ENCODE results near the gene TULP3. TPM values are rescaled to one million over a fixed set of nuclear protein-coding genes. Genes with fewer than 3 reads are reported as not detected.
A peak's percentile ranks its signal among the peaks of the same experiment; 100 is the strongest.

TULP3 gene
- polyA plus RNA-seq, 10 donors, result 23.3 to 34.6 (median 25.8) TPM

GRCh38 chr12:2925322-2925995 is 34.8 kb downstream of the TULP3 start:
- DNase-seq, result no peak

- no peak for DNase-seq
Measured at GRCh38 chr12:2930865-2931264, 40.2 kb downstream of the TULP3 start.

GRCh38 chr12:2933586-2933985 is 42.9 kb downstream of the TULP3 start:
- no peak for DNase-seq

- DNase-seq, result no peak
Measured at GRCh38 chr12:2934371-2934770, 43.7 kb downstream of the TULP3 start.

GRCh38 chr12:2936301-2936700 is 45.6 kb downstream of the TULP3 start:
- DNase-seq, result no peak

GRCh38 chr12:2937500-2937899 is 46.8 kb downstream of the TULP3 start:
- DNase-seq, result no peak

GRCh38 chr12:2939191-2939590 is 48.5 kb downstream of the TULP3 start:
- DNase-seq, result no peak

GRCh38 chr12:2940564-2940963 is 49.9 kb downstream of the TULP3 start:
- peak in 1 of 3 donors; percentile 23 for DNase-seq

GRCh38 chr12:2941524-2941923 is 50.8 kb downstream of the TULP3 start:
- DNase-seq, result no peak

- DNase-seq, result peak in 1 of 3 donors; percentile 30
Measured at GRCh38 chr12:2944401-2945047, 53.8 kb downstream of the TULP3 start.

- DNase-seq, result no peak
Measured at GRCh38 chr12:2949411-2949810, 58.7 kb downstream of the TULP3 start.

GRCh38 chr12:2955888-2956287 is 65.2 kb downstream of the TULP3 start:
- DNase-seq, result no peak

- no peak for DNase-seq
Measured at GRCh38 chr12:2957816-2958431, 67.2 kb downstream of the TULP3 start.

GRCh38 chr12:2958432-2959191 is 67.9 kb downstream of the TULP3 start:
- DNase-seq, result peak in 2 of 3 donors; percentile 45 to 65

- peak; percentile 67 to 83 (median 72) for DNase-seq
Measured at GRCh38 chr12:2959192-2959504, 68.5 kb downstream of the TULP3 start, which contains the start of gene TEAD4. Gene TEAD4 (plus strand): TSS chr12:2959397.

GRCh38 chr12:2959505-2960389 is 69.1 kb downstream of the TULP3 start:
- DNase-seq, result peak; percentile 43 to 69 (median 59)

GRCh38 chr12:2960390-2960956 is 69.8 kb downstream of the TULP3 start:
- peak in 1 of 3 donors; percentile 29 for DNase-seq

- peak in 1 of 3 donors; percentile 18 for DNase-seq
Measured at GRCh38 chr12:2960996-2961616, 70.4 kb downstream of the TULP3 start.

GRCh38 chr12:2961705-2962104 is 71.0 kb downstream of the TULP3 start:
- no peak for DNase-seq

- peak in 2 of 3 donors; percentile 24 to 51 for DNase-seq
Measured at GRCh38 chr12:2963154-2963759, 72.6 kb downstream of the TULP3 start.

All from muscle of back (tissue), 11 donors.